GM21786 (cell line): ENCODE results near the gene TCTA.

Source experiments
- ATAC-seq: cut with Tn5 transposase; IDR thresholded peaks from one replicate; pipeline ENCODE4 v1.9.1; 2021; ENCODE audit not compliant: unreplicated experiment

TCTA gene

GRCh38 chr3:49456466-49456865 lies 44.2 kb downstream of the TCTA start:
- ATAC-seq, result no peak

GRCh38 chr3:49460188-49460890 lies 48.1 kb downstream of the TCTA start:
- no peak for ATAC-seq

GRCh38 chr3:49460956-49461355 lies 48.7 kb downstream of the TCTA start:
- no peak for ATAC-seq

- ATAC-seq, result no peak
Measured at GRCh38 chr3:49461443-49462171, 49.4 kb downstream of the TCTA start.

- ATAC-seq, result no peak
Measured at GRCh38 chr3:49462222-49462621, 50.0 kb downstream of the TCTA start.

- no peak for ATAC-seq
Measured at GRCh38 chr3:49465270-49466034, 53.2 kb downstream of the TCTA start.
